ENCODE results near the gene IBA57.

The IBA57 gene
- 23.8 to 36.9 reads per million in 2 donors for total RNA-seq

DNA sequence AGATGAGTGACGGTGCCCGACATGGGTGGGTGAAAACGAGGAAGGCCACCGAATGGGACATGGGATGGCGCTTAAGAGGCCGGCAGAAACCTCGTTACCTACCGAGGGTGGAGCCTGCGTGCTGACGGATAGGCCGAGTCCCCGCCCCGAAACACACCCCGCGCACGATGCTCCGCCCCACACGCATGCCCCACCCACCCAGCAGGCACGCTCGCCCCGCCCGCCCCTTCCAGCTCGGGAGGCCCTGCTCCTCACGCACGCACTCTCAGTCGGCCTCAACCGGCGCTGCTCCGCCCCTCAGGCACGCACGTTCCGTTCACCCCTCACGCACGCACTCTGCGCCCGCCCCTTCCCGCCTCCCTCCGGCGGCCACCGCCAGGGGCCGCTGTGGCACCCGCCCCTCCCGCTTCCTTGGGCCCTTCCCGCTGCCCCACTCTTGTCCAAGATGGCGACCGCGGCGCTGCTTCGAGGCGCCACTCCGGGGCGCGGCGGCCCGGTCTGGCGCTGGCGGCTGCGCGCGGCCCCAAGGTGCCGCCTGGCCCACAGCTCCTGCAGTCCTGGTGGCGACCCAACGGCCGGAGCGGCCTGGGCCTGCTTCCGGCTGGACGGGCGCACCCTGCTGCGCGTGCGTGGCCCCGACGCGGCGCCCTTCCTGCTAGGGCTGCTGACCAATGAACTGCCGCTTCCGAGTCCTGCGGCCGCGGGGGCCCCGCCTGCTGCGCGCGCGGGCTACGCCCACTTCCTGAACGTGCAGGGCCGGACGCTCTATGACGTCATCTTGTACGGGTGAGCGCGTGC, at the start of gene IBA57:
IBA57 (plus strand) TSS at position 433 of the 798 bp plus-strand sequence; CDS start at position 446, 13 bp downstream.
- peak; percentile 100 for DNase-seq

DNA sequence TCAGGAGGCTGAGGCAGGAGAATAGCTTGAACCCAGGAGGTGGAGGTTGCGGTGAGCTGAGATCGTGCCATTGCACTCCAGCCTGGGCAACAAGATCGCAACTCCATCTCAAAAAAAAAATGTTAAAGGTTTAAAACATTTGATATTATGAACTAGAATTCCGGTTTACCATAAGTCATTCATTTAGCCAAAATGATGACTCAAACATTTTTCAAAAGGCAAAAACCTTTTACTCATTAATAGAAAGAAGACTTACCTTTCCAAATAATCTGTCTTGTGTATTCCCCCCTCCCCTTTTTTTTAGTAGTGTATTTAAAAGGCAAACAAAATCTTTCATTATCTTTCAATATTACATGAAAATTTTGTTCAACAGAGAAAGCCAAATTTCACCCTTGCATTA, 48.3 kb upstream of the IBA57 start:
- no peak for DNase-seq

DNA sequence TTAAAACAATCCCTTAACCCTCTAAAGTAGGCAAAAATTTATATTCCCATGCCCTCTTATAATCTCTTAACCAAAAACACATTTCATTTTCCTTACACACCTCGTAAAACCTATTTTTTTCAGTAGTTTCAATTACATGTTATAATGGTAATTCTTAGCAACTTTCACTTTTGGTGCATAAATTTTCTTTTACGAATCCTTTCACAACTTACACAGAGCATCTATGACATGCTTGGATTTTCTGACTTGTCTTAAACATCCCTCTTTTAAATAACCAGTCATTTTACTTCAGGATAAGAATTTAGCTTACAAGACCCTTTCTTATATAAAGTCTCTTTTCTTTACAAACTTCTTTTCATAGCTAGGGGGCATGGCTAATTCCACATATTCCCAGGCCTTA, 47.6 kb upstream of the IBA57 start:
- no peak for DNase-seq

DNA sequence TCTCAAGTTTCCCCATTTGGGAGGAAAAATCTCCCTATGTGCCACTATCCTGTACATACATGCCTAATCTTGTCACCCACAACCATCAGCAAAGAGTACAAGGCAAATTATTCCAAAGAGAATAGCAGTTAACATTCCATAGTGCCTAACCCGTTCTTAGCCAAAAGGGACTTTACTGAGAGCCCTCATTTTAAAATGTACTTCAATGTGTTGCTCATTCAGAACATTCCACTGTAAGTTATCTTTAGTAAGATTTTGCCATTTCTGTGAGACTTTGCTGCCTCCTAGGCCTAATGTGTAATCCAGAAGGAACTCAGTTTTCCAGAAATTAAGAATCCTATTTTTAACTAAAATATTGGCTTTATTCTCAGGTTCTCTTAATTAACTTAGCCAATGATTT, 45.3 kb upstream of the IBA57 start:
- DNase-seq, result no peak

DNA sequence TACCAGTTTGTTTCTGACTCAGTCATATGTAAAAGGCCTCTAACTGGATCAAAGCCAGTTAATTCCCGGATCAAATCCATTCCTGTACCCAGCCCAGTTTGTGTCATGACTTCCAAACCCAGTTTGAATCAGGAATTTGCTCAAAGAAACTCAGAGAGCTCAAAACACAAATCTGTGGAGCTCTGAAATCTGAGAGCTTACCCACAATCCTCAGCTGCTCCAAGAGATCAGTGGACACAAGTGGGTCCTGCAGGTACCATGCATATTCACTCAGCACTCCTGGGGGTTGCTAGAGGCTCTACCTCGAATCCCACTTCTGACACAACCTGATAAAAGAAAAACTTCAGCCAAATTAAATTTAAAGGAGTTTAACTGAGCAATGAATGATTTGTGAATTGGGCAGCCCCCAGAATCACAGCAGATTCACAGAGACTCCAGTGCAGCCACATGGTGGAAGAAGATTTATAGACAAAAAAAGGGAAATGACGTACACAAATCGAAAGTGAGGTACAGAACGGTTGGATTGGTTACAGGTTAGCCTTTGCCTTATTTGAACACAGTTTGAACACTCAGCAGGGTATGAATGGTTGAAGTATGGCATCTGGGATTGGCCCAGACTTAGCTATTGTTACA, 44.6 kb upstream of the IBA57 start:
- no peak for DNase-seq

DNA sequence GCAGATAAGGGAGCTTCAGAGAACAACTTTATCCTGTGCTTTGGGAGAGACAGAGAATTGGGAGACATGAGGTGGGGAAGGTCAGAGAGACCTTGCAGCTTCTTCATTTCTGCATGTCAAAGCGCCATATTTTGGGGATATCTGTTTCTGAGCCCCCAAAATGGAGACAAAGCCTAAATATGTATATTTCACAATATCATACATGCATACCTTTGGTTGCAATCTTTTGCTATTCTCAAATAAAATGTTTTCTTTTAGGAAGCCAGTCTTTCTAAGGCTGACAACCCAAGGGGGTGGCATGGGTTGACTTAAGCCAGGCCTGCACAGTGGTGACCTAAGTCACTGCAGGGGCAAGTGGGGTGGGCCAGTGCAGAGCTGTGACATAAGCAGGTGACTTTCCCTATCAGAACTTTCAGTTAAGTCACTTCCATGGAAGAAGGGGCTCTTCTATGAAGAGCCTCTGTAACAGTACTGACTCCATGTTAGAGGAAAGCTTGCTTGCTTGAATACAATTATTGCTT, 42.6 kb upstream of the IBA57 start:
- no peak for DNase-seq

DNA sequence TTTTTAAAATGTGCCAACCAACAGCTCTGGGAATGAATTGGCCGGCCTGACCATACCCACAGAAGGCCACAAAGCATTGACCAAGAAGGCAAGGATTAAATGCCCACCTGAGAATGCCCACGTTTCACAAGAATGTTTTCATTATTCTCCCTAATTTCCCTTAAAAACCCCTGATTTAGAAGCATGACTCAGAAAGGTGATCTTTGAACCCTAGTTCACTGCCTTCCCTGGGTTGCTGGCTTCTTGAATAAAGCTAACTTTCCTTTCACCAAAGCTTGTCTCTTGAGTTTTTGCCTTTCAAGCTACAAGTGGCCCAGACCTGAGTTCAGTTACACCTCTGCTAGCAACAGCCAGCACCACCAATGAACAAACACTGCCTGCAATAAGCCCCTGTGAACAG, 42.1 kb upstream of the IBA57 start:
- DNase-seq, result no peak

DNA sequence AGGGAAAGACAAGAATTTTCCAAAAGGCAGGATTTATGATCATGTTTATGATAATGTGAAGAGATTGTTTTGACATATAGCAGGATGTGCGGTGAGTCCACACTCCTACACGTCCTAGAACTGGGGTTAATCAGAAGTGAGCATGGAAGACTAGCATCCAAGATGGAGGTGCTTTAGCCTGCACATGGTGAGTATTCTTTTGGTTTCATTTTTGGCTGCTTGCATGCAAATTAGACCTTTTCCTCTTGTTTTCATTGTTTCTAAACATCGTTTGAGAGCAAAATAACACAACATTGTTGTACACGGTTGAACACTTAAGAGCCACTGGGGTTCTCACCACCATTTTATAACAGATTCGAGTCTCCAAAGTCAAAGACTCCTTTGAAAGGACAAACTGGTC, 40.4 kb upstream of the IBA57 start:
- no peak for DNase-seq

DNA sequence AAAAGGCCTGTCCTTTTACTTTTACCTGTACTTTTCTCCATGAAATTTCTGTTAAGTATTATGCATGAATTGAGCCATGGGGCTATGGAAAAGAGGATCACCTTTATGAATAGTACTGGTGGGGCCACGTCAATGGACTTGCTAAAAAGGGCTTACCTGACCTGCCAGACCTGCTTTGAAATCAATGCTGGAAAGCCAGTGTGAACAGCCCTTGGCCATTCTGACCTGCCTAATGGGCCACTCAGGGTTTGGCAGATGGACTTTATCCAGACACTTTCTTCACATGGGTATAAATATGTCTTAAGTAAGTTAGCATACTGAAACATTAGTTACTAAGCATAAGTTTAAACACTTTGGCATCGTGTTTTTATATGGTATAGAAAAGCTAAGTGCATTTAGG, 33.8 kb upstream of the IBA57 start:
- DNase-seq, result no peak

DNA sequence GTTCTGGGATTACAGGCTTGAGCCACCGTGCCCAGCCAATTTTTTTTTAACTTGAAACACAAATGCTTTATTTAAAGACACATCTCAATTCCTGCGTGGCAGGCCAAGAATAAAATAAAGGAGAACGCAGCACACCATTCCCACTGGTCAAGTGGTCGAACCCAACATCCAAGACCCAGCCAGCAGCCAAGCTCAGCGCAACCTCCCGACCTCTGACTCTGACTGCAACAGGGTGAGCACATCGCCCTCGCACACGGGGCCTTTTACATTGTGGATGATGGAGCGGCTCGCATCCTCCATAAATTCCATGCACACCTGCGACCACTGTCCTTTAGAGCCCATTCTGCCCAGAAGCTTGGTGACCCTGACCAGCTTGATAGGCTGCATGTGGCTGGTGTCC, 31.0 kb upstream of the IBA57 start:
- DNase-seq, result no peak

DNA sequence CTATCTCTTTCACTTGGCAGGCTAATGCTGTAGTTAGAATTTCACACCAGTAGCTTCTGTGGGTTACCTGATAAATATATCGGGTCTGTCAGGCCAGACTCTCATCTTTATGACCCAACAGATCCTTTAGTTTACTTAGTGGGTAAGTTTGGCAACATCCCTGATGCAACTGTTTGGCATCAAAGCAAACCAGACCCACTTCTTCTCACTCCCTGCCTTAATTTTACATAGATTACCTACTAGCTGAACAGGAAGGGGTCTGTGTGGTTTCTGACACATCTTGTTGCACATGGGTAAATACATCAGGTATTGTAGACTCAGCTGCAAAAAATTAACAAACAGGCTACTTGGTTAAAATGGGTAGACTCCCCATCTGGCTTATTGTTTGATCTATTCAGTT, 28.7 kb upstream of the IBA57 start:
- no peak for DNase-seq

DNA sequence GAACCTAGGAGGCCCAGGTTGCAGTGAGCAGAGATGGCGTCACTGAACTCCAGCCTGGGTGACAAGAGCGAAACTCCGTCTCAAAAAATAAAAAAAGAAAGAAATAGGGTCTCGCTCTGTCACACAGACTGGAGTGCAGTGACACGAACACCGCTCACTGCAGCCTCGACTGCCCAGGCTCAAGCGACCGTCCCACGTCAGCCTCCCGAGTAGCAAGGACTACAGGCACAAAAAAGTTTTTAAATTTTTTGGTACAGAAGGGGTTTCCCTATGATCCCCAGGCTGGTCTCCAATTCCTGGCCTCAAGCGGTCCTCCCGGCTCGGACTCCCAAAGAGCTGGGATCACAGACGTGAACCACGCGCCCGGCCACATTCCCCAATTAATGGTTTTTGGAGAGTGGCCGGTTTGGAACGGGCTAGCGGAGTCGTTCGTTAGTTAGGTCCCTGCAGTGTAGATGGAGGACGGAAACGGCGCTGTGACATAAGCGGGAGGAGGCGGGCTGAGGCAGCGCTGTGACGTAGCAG, 26.1 kb upstream of the IBA57 start:
- no peak for DNase-seq

DNA sequence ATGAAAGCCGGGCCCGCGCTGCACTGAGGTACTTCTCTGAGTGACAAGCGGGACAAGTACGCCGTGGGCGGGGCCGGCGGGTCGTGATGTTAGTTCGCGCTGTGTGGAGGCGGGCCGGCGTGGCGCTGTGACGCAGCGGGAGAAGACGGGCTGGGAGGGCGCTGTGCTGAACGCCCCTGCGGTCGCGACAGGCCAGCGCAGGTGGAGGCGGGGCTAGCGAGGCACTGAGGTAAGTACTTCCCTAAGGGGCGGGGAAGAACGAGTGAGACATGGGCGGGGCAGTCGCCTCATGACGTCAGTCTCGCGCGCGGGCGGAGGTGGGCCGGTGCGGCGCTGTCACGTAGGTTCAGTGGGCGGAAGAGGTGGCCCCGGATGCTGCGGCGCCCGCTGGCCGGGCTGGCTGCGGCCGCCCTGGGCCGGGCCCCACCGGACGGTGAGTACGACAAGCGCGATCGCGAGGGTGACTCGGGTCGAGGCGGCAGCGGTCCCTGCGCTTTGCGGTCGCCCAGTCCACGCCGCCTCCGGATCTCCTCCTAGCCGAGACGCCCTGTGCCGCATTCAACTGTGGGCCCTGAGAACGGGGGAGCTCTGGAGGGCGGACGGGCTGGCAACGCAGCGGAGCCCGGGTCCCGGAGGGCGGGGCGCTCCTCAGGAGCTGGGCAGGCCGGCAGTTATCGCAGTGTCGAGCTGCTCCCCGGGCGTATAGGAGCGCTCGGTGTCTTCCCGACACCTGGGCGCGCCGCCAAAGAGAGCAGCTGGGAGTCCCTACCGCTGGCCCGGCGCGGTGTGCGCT, 25.5 kb upstream of the IBA57 start, which contains the start of gene GUK1:
GUK1 (plus strand) TSS at position 349 of the 793 bp plus-strand sequence; CDS start at position 373, 24 bp downstream.
- peak; percentile 99 for DNase-seq

DNA sequence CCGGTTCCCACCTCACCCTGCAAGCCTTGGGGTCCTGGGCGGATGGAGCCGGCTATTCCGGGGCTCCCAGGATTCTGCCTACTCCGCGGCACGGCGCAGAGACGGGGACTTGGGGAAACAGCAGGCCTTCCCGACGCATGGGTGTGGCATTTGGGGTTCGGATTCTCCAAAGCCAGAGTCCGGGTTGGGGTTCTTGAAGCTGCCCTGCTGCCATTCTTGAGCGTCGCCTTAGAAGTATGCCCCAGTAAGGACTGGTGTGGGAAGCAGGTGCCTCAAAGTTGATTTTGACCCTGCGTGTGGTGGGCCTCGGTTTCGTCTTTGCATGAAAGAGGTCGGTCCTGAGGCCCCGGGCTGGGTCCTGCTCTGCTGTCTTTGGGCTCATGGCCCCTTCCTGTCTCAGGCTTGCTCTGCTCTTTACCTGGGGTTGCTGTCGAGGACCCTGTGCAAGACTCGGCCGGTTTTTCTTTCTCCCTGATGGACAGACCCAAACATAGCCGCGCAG, 24.8 kb upstream of the IBA57 start:
- no peak for DNase-seq

DNA sequence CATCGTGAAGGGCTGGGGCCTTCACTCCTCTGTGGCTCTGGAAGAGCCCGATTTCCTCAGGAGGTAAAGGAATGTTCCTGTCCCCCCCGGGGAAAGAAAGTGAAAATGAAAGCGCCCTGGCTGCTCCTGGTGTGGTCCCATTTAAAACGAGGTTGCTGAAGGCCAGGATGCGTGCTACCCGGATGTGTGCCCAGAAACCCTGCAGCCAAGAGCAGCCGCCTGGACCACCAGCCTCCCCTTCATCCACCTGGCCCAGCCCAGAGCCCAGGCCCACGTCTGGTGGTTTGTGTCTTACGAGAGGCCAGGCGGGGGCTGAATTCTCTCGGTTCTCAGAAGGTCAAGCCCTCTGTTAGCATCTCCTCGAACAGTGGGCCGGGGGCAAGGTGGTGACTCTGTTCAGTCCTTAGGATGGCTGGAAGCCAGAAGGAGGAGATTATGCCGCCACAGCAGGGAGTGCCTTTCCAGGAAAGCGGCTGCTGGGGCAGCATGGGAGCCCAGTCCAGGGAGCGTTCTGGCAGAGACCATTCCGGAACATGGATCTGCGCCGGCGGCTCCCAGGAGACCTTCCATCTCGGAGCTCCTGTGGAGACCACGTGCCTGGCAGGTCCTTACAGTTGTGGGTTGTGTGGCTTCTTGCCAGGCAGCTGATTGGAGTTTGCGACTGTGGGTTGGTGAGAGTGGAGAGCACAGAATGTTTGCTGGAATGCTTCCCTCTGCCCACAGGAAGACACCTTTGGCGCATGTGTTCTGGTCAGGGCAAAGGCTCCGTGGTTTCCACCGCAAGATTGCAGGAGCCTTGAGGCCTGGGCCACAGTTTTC, 24.2 kb upstream of the IBA57 start:
- DNase-seq, result no peak

DNA sequence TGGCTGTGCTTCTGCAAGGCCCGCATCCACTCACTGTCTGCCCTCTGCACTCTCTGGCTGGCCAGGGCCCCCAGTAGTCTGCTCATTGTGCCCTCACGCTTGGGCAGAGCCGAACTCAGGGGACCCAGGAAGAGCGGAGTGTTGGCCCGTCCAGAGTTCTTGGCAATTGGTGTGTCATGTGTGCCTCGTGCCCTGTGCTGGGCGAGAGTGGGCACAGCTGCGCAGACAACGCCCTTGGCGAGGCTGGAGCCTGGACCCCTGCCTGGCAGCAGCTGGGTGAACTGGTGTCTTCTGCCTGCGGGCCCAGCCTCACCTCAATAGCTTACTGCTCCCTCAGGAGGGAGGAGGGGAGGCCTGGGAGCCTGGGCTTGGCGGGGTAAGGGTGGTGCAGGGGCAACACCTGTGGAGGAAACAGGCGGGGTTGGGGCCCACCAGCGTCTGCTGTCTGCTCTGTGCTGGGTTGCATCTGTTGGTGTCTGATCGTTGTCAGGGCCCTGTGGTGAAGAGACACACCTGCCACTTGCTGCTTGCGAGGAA, 23.4 kb upstream of the IBA57 start:
- no peak for DNase-seq

DNA sequence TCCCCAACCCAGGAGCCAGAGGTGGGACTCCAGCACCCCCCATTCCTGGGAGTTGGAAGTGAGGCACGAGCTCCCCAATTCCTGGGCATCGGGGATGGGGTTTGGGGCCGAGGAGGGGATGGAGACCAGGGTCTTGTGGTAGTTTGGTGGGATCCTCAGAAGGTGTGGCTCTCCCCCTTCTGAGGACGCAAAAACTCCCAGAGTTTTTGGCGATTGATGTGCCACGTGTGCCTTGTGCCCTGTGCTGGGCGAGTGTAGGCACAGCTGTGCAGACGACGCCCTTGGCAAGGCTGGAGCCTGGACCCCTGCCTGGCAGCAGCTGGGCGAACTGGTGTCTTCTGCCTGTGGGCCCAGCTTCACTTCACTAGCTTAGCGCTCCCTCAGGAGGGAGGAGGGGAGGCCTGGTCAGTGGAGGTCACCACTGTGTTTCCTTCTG, 22.9 kb upstream of the IBA57 start:
- DNase-seq, result no peak

DNA sequence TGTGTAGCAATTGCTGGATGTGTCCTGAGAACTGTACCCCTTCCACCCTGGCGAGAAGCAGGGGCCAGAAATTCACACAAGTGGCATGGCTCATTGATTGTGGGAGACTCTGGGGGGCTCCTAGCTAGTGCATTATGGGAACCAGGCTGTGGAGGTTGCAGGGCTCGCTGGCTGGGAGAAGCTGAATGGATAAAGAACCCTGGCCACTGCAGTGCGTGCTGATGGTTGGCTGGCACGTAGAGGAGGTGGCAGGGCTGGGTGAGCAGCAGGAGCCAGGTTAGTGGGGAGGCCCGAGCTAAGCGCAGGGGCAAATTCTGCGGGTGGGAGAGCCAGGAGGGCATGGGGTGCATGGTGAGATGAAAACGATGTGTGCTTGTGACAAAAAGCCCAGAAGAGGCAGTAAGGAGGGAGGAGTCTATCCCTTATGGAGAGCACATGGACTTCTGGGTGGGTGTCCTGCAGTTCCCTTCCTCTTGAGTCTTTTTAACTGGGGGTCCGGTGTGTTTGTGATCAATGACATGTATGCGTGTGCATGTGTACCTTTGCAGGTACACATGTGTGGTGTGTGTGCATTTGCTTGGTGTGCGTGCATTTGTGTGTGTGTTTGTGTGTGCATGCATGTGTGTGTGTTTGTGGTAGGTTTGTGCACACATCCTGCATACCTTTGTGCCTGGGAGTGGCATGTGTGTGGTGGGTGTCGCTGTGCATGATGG, 22.0 kb upstream of the IBA57 start:
- no peak for DNase-seq

DNA sequence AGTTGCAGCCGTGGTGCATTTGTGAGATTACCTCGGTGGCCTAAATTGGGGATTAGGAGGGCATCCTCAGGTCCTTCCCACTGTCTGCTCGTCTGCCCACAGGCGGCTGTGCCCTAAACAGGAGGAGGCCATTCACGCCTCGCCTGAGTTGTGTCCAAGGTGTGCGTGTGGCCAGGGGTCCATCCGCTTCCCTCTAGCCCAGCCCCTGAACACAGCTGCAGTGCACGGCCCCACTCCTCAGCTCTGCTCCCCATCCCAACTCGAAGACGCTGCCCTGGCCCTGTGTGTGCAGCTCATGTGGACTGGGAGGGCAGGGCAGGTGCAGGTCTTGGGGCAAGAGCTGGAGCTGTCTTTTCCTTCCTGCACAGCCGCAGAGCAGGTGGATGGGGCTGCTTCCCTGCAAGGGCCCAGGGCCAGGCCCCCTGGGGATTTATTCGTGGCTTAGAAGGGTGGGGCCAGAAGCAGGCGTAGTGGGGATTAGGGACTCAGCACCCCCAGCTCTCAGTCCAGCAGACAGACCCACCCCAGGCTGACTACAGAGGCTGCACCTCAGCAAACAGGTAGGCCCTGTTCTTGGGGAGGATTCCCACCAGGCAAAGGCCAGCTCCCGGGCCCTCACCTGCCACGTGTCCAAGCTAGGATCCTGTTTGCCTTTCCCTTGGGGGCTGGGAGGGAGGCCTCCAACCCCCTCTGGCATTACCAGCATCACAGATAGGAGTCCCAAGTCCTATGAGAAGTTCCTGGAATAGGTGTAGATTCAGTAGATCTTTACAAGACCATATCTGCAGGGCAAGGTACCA, 21.2 kb upstream of the IBA57 start:
- DNase-seq, result no peak

DNA sequence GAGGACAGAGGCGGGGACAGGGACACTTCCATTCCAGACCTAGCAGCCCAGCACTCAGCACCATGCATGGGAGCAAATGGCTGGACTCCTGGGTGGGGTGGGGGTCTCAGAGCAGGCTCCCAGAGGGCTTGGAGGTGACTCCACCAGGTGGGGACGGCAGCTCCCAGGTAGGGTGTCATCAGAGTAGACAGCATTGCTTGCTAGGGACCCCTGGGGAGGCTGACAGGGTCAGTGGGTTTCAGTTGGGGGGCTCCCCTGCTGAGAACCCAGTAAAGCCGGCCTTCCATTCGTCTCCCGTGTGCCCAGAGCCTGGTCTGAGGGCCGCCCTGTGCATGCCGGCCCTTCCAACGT, 20.6 kb upstream of the IBA57 start:
- DNase-seq, result no peak
